Retinal pigment epithelial cell (primary cell): ENCODE measurements around the gene PLCB4.

Experiments used
- DNase-seq: peaks from one replicate; pipeline ENCODE4 v3.0.0-alpha.2; 2010; ENCODE audit warnings: low read depth
- H3K4me3 ChIP-seq: 2 replicates; pipeline ENCODE4 v1.5.1; 2011; ENCODE audit warnings: mild to moderate bottlenecking, low read length, control low read depth, moderate library complexity
- CTCF ChIP-seq: conservative IDR thresholded peaks from 2 replicates; pipeline ENCODE4 v1.5.1; 2011; ENCODE audit warnings: low read depth, low read length, control low read depth, inconsistent platforms

PLCB4 gene

GRCh38 chr20:9068841-9069663 is at the start of gene PLCB4:
Gene PLCB4, plus strand, starts transcription at chr20:9069087. Its CDS starts 238,728 bp downstream, at chr20:9307815.
- no peak for DNase-seq
- no peak for TF ChIP-seq CTCF
- peak within 1 kb of the TSS; percentile 88 for H3K4me3 ChIP-seq

DNA sequence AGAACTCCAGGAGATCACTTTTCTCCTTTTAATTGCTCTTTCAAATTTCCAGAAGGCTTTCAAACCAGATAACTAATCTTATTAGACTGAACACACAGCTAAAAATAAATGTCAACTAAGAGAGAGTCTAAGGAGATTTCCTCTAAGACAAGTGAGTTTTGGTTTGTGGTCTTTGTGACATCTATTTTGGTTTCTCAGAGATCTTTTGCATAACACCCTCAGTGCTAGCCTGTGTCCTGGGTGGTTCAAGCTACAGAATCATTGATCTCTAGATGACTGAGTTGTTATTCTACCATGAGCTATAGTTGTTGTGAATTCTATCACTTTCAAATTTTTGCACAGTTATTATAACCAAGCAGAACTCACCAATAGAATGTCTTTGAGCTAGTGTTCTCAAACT is 49.1 kb upstream of the PLCB4 start:
- H3K4me3 ChIP-seq, result no peak overlapping the region
- no peak for TF ChIP-seq CTCF
- DNase-seq, result no peak

DNA sequence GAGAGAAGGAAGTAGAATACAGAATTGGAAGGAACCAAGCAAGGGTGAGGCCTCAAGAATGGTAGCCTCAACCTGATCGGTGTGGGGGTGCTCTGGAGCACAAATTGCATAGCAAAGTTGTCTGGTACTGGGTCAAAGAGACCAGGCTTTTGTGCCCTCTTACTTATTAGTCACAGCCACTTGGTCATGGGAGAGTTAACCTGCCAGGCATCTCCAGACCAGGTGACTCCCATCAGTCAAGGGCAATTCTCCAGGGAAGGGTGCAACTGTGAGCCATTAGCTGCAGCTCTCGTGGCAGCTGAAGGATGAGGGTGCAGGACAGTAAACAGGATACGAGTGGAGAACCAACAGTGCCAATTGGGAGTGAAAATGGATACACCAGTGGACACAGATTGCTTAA is 47.7 kb upstream of the PLCB4 start:
- no peak for DNase-seq
- no peak overlapping the region for H3K4me3 ChIP-seq
- TF ChIP-seq CTCF, result no peak

GRCh38 chr20:9021699-9022098 is 47.2 kb upstream of the PLCB4 start:
- H3K4me3 ChIP-seq, result no peak overlapping the region
- no peak for TF ChIP-seq CTCF
- DNase-seq, result peak; percentile 75

- H3K4me3 ChIP-seq, result no peak overlapping the region
- TF ChIP-seq CTCF, result no peak
- no peak for DNase-seq
These were observed 46.5 kb upstream of the PLCB4 start for GRCh38 chr20:9022376-9022775.

GRCh38 chr20:9024606-9025005 is 44.3 kb upstream of the PLCB4 start:
- DNase-seq, result no peak
- H3K4me3 ChIP-seq, result no peak overlapping the region
- no peak for TF ChIP-seq CTCF

GRCh38 chr20:9025011-9025410 is 43.9 kb upstream of the PLCB4 start:
- no peak for DNase-seq
- no peak for TF ChIP-seq CTCF
- no peak overlapping the region for H3K4me3 ChIP-seq
